HG02885 (cell line): ENCODE results near the gene DCPS.
A peak's percentile ranks its signal among the peaks of the same experiment; 100 is the strongest.
"Not testable (repeated sequence)": the region's sequence is repeated elsewhere in the genome, so short reads cannot be mapped to it uniquely, and the experiment has no call there.

Experiments used
- ATAC-seq: cut with Tn5 transposase; IDR thresholded peaks from one replicate; pipeline ENCODE4 v1.9.1; 2021; ENCODE audit warnings: mild to moderate bottlenecking; ENCODE audit not compliant: unreplicated experiment, poor library complexity

Gene DCPS

GRCh38 chr11:126341760-126342161 is 37.9 kb downstream of the DCPS start:
- no peak for ATAC-seq

GRCh38 chr11:126343051-126343450 is 39.2 kb downstream of the DCPS start:
- no peak for ATAC-seq

GRCh38 chr11:126344141-126345080 is 40.6 kb downstream of the DCPS start:
- ATAC-seq = no peak

GRCh38 chr11:126345283-126345682 is 41.4 kb downstream of the DCPS start:
- no peak for ATAC-seq

GRCh38 chr11:126345759-126346585 is 42.1 kb downstream of the DCPS start:
- ATAC-seq = no peak

GRCh38 chr11:126346586-126346940 is 42.7 kb downstream of the DCPS start:
- ATAC-seq = no peak

- ATAC-seq = not testable (repeated sequence)
These were observed 43.1 kb downstream of the DCPS start for GRCh38 chr11:126346946-126347345.

GRCh38 chr11:126347751-126348668 is 44.1 kb downstream of the DCPS start:
- no peak for ATAC-seq

GRCh38 chr11:126348806-126349582 is 45.1 kb downstream of the DCPS start:
- no peak for ATAC-seq

- no peak for ATAC-seq
These were observed 47.0 kb downstream of the DCPS start for GRCh38 chr11:126350836-126351235.

GRCh38 chr11:126352163-126352562 is 48.3 kb downstream of the DCPS start:
- no peak for ATAC-seq

- no peak for ATAC-seq
These were observed 49.3 kb downstream of the DCPS start for GRCh38 chr11:126352934-126353801.

GRCh38 chr11:126354631-126355323 is 50.9 kb downstream of the DCPS start:
- peak; percentile 31 for ATAC-seq

- ATAC-seq = peak; percentile 59
These were observed 51.6 kb downstream of the DCPS start, which contains the start of gene ST3GAL4 for GRCh38 chr11:126355324-126355925. Gene ST3GAL4, plus strand, starts transcription at chr11:126355686. Its CDS starts 50,470 bp downstream, at chr11:126406156.

GRCh38 chr11:126355926-126356897 is 52.4 kb downstream of the DCPS start:
- ATAC-seq = peak; percentile 3
